ENCODE data around the gene LUZP1.

Gene LUZP1

DNA sequence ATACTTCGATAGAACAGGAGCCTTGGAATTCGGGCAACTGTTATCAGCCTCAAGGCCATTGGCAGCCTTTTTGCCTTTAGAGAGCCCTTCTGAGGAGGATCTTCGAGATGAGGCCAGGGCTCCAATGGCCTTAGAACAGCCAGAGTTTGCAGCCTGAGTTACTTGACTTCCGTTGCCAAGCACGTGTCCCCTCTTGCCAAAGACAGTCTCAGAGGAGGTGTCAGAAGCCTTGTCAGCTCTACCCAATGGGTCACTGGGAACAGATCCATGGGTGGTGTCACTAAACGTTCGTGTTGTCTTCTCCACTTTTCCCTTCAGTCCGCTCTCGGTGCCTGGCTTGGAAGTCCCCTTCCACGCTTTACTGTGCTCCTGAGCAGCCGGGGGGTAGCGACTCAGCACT, 76.2 kb downstream of the LUZP1 start:
- no peak overlapping the region for H3K4me3 ChIP-seq (ENCODE audit: low read depth, low read length)
- DNase-seq: no peak
- no peaks in the 10 kb centered on the region for H3K27me3 ChIP-seq (replicated peaks)
- in situ Hi-C loops (cut with HindIII; ENCODE audit: low pct_ligation_motif_present, low sequenced_read_pairs): loop anchor here (10.0 to 25.0 kb wide), 2 partner anchors 92 to 195 kb away; no protein-coding TSS in a partner anchor
- H3K27ac ChIP-seq: no peak overlapping the region
- TF ChIP-seq, protein P1, sequence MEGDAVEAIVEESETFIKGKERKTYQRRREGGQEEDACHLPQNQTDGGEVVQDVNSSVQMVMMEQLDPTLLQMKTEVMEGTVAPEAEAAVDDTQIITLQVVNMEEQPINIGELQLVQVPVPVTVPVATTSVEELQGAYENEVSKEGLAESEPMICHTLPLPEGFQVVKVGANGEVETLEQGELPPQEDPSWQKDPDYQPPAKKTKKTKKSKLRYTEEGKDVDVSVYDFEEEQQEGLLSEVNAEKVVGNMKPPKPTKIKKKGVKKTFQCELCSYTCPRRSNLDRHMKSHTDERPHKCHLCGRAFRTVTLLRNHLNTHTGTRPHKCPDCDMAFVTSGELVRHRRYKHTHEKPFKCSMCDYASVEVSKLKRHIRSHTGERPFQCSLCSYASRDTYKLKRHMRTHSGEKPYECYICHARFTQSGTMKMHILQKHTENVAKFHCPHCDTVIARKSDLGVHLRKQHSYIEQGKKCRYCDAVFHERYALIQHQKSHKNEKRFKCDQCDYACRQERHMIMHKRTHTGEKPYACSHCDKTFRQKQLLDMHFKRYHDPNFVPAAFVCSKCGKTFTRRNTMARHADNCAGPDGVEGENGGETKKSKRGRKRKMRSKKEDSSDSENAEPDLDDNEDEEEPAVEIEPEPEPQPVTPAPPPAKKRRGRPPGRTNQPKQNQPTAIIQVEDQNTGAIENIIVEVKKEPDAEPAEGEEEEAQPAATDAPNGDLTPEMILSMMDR (IDR thresholded peaks at IDR 0.05; ENCODE audit: low read depth, low read length, missing control alignments): no peak
- H3K36me3 ChIP-seq (replicated peaks): peaks cover 66% of the 10 kb centered on the region

DNA sequence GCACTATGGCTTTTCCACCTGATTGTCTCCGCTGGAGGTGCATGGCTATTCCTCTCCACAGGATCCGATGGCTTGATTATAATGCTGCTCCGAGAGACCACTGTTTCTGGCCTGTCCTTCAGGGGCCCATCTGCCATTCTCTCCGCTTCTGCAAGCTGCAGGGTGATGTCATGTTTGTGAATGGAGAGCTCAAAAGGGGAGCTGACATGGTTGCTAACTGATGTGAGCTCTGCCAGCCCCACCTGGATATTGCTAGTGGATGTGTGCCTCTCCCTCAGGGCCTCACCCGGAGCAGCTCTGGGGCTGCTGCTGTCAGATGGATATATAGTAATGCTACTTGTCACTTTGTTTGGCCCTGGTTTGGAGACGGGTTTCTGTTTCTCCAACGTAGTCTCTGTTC, 77.1 kb downstream of the LUZP1 start:
- no peak overlapping the region for H3K4me3 ChIP-seq (ENCODE audit: low read depth, low read length)
- TF ChIP-seq, protein P1 (IDR thresholded peaks at IDR 0.05; ENCODE audit: low read depth, low read length, missing control alignments): no peak
- in situ Hi-C loops (cut with HindIII; ENCODE audit: low pct_ligation_motif_present, low sequenced_read_pairs): loop anchor here (10.0 to 25.0 kb wide), 2 partner anchors 93 to 196 kb away; no protein-coding TSS in a partner anchor
- H3K36me3 ChIP-seq (replicated peaks): peaks cover 74% of the 10 kb centered on the region
- H3K27me3 ChIP-seq (replicated peaks): no peaks in the 10 kb centered on the region
- no peak for DNase-seq
- H3K27ac ChIP-seq: no peak overlapping the region

DNA sequence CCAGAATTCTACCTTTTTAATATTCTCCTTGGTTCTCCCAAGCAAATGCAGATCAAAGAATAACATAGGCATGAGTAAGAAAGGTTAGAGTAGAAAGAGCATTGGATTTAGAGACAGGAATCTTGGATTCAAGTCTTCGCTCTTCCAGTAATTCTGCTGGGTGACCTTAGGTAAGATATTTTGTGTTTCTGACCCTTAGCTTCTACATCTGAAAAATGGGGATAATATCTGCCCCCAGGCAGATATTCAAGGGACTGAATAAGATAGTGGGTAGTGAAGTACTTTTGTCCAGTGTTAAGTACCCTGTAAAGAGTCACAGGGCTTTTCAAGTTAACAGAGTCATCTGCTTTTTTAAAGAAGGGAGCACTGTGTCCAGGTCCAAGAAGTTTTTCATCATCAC, 78.6 kb downstream of the LUZP1 start:
- in situ Hi-C loops (cut with HindIII; ENCODE audit: low pct_ligation_motif_present, low sequenced_read_pairs): loop anchor here (10.0 to 25.0 kb wide), 2 partner anchors 95 to 197 kb away; no protein-coding TSS in a partner anchor
- no peak overlapping the region for H3K27ac ChIP-seq
- peaks cover 86% of the 10 kb centered on the region for H3K36me3 ChIP-seq (replicated peaks)
- H3K27me3 ChIP-seq (replicated peaks): no peaks in the 10 kb centered on the region
- no peak for DNase-seq
- TF ChIP-seq, protein P1 (IDR thresholded peaks at IDR 0.05; ENCODE audit: low read depth, low read length, missing control alignments): no peak
- H3K4me3 ChIP-seq (ENCODE audit: low read depth, low read length): no peak overlapping the region

DNA sequence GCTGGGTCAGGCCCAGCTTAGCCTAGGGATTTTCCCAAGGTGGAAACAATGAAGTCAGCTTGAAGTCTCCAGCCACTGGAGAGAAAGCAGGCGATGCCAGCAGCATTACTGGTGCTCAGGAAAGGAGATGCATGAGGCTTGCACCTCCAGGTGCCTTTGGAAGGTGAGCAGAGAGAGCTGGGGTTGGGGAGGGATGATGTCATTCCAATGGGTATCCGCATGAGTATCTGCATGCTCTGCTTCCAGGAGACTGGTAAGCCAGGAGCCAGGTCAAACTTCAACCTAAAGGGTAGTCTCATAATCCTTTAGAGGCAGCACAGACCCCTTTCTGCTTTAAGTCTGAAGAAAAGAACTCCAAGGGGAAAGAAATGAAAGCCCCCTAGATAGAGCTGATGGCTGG, 80.6 kb downstream of the LUZP1 start:
- TF ChIP-seq, protein P1 (IDR thresholded peaks at IDR 0.05; ENCODE audit: low read depth, low read length, missing control alignments): no peak
- no peak overlapping the region for H3K4me3 ChIP-seq (ENCODE audit: low read depth, low read length)
- in situ Hi-C loops (cut with HindIII; ENCODE audit: low pct_ligation_motif_present, low sequenced_read_pairs): loop anchor here (25.0 kb wide), 1 partner anchor 199 kb away; no protein-coding TSS in a partner anchor

DNA sequence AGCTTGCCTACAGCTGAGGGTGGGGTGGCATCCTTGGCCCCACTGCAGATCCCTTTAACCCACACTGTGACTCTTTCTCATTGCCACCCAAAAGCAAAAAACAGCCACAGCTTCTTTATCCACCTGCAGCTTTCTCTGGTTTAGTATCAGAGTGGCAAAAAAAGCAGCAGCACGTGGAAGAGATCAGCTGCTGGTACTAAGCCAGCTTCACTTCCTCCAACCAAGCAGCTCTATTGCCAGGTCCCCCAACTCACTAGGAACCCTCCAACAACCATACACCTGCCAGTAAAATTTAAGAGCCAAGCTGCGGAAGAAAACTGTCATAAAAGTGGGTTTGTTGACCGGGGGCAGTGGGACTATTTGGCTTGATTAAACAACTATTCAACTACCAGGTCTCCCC, 83.0 kb downstream of the LUZP1 start:
- Histone ChIP-seq H3K27me3 (replicated peaks) (no peaks in the 10 kb centered on the region), H3K27ac (no peak overlapping the region), H3K36me3 (replicated peaks) (peaks cover 85% of the 10 kb centered on the region), H3K4me3 (ENCODE audit: low read depth, low read length) (no peak overlapping the region)
- TF ChIP-seq, protein P1 (IDR thresholded peaks at IDR 0.05; ENCODE audit: low read depth, low read length, missing control alignments): no peak
- DNase-seq: no peak
- in situ Hi-C loops (cut with HindIII; ENCODE audit: low pct_ligation_motif_present, low sequenced_read_pairs): loop anchor here (25.0 kb wide), 1 partner anchor 202 kb away; no protein-coding TSS in a partner anchor

More for the DNA sequence above, 80.6 kb downstream of the LUZP1 start:
- H3K27me3 ChIP-seq (replicated peaks): no peaks in the 10 kb centered on the region
- H3K27ac ChIP-seq: no peak overlapping the region
- DNase-seq: no peak
- H3K36me3 ChIP-seq (replicated peaks): peaks cover 89% of the 10 kb centered on the region

DNA sequence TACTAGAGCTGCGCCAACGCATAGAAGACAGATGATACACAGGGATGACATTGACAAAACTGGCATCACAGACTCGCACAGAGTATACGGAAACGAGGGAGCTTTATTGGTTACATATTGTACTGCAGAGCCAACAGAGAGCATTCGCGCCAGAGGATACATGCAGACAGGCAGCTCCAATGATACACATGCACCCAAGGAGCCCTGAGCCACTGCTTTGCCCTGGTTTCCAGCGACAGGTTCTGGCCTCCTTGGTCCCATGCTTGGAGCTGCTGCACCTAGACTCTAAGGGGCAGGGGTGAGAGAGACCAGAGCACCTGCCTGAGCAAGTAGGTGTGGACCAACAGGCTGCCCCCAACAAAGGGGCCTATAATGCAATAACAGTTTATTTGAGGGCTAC, 83.8 kb downstream of the LUZP1 start:
- no peak overlapping the region for H3K27ac ChIP-seq
- peaks cover 85% of the 10 kb centered on the region for H3K36me3 ChIP-seq (replicated peaks)
- DNase-seq: no peak
- H3K27me3 ChIP-seq (replicated peaks): no peaks in the 10 kb centered on the region
- no peak overlapping the region for H3K4me3 ChIP-seq (ENCODE audit: low read depth, low read length)
- TF ChIP-seq, protein P1 (IDR thresholded peaks at IDR 0.05; ENCODE audit: low read depth, low read length, missing control alignments): no peak
- in situ Hi-C loops (cut with HindIII; ENCODE audit: low pct_ligation_motif_present, low sequenced_read_pairs): loop anchor here (25.0 kb wide), 1 partner anchor 202 kb away; no protein-coding TSS in a partner anchor
